ENCODE data around the gene DDI2. TPM values are rescaled to one million over a fixed set of nuclear protein-coding genes. Genes with fewer than 3 reads are reported as not detected.

DDI2 gene
- total and polyA plus RNA-seq, 10 of the 15 experiments (the other 5 are each of a cell fraction or from before 2014, with no cell fraction given): 3.3 to 33.1 (median 11.6) TPM

DNA sequence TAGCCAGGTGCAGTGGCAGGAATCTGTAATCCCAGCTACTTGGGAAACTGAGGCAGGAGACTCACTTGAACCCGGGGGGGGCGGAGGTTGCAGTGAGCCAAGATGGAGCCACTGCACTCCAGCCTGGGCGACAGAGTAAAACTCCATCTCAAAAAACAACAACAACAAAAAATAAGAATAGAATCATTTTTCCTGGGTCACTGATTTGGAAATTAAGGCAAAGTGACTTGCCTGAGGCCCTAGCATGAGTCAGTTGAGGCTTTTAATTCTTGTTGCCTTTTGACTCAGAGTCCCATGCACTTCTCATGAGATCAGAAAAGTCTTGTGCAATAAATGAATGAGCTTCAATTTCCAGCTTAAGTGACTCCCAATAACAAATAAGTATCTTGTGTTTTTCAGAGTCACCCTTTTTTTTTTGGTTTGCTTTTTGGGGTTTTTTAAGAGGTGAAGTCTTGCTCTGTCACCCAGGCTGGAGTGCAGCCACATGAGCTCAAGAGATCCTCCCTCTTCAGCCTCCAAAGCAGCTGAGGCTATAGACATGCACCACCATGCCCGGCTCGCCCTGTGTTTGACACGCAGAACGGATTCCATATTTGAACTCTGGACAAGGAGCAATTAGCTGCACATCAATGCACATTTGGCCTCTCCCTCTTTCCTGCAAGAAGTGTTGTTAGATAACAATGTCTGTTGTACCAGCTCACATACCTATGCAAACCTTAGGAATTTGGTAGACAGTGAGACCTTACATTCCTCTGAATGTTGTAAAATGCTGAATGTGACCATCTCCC is 63.5 kb downstream of the DDI2 start (continued):
- no peak for TF ChIP-seq TCF7 (IDR thresholded peaks at IDR 0.05; ENCODE audit: borderline replicate concordance)
- TF ChIP-seq SMAD1 (IDR thresholded peaks at IDR 0.05; ENCODE audit: low read depth, partially characterized antibody): no peak
- TF ChIP-seq, protein P1, sequence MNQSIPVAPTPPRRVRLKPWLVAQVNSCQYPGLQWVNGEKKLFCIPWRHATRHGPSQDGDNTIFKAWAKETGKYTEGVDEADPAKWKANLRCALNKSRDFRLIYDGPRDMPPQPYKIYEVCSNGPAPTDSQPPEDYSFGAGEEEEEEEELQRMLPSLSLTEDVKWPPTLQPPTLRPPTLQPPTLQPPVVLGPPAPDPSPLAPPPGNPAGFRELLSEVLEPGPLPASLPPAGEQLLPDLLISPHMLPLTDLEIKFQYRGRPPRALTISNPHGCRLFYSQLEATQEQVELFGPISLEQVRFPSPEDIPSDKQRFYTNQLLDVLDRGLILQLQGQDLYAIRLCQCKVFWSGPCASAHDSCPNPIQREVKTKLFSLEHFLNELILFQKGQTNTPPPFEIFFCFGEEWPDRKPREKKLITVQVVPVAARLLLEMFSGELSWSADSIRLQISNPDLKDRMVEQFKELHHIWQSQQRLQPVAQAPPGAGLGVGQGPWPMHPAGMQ (IDR thresholded peaks at IDR 0.05; ENCODE audit: borderline replicate concordance): no peak
- TF ChIP-seq RUNX3 (IDR thresholded peaks at IDR 0.05; ENCODE audit: low read length): 0 out of 2 replicates have a peak, but pooled peaks have one; percentile 24
- no peak for TF ChIP-seq USF2 (IDR thresholded peaks at IDR 0.05; ENCODE audit: borderline replicate concordance, low read depth, low read length)
- no peak for TF ChIP-seq CBX5 (IDR thresholded peaks at IDR 0.05; ENCODE audit: low read depth)
- TF ChIP-seq EGR1 (IDR thresholded peaks at IDR 0.05; ENCODE audit: borderline replicate concordance in 1 of 2, low read depth in 2 of 2, low read length in 2 of 2): no peak
- TF ChIP-seq JUNB (IDR thresholded peaks at IDR 0.05): peak; percentile 77
- no peak for TF ChIP-seq NFYA (IDR thresholded peaks at IDR 0.05; ENCODE audit: borderline replicate concordance, low read depth, low read length)
- no peak for TF ChIP-seq IKZF2 (IDR thresholded peaks at IDR 0.05)

All from GM12878 (cell line).